Measurements from ENCODE around the gene YY1AP1.
"Not testable (repeated sequence)": the region's sequence is repeated elsewhere in the genome, so short reads cannot be mapped to it uniquely, and the experiment has no call there.

Gene YY1AP1

GRCh38 chr1:155695072-155695471 is 6.5 kb upstream of the YY1AP1 start:
- no peak for DNase-seq

- DNase-seq = no peak
These were observed 5.6 kb upstream of the YY1AP1 start for GRCh38 chr1:155694167-155694566.

- no peak for DNase-seq
These were observed 3.5 kb upstream of the YY1AP1 start for GRCh38 chr1:155691992-155692528.

GRCh38 chr1:155689081-155689607 is 570 bp upstream of the YY1AP1 start, which contains the start of gene DAP3:
Gene DAP3 (plus strand): TSS chr1:155689091. CDS start chr1:155709780, 20,689 bp downstream.
- DNase-seq = not testable (repeated sequence)

GRCh38 chr1:155687705-155688323 is 760 bp downstream of the YY1AP1 start:
- DNase-seq = peak; percentile 32

GRCh38 chr1:155681776-155682175 is 6.8 kb downstream of the YY1AP1 start:
- no peak for DNase-seq

- no peak for DNase-seq
These were observed 8.0 kb downstream of the YY1AP1 start for GRCh38 chr1:155680531-155680930.

- DNase-seq = not testable (repeated sequence)
These were observed 9.6 kb downstream of the YY1AP1 start for GRCh38 chr1:155678992-155679391.

- no peak for DNase-seq
These were observed 10.5 kb downstream of the YY1AP1 start for GRCh38 chr1:155678027-155678426.

GRCh38 chr1:155673003-155673402 is 15.6 kb downstream of the YY1AP1 start:
- no peak for DNase-seq

- no peak for DNase-seq
These were observed 16.8 kb downstream of the YY1AP1 start for GRCh38 chr1:155671750-155672149.

GRCh38 chr1:155669233-155670162 is 19.1 kb downstream of the YY1AP1 start:
- DNase-seq = no peak

- DNase-seq = not testable (repeated sequence)
These were observed 27.3 kb downstream of the YY1AP1 start for GRCh38 chr1:155661239-155661638.

GRCh38 chr1:155657463-155657862 is 31.1 kb downstream of the YY1AP1 start:
- DNase-seq = no peak

GRCh38 chr1:155652951-155653350 is 35.6 kb downstream of the YY1AP1 start:
- no peak for DNase-seq

- DNase-seq = no peak
These were observed 36.5 kb downstream of the YY1AP1 start for GRCh38 chr1:155651861-155652661.

- no peak for DNase-seq
These were observed 38.3 kb downstream of the YY1AP1 start for GRCh38 chr1:155650231-155650757.

- DNase-seq = no peak
These were observed 38.9 kb downstream of the YY1AP1 start for GRCh38 chr1:155649676-155650075.

GRCh38 chr1:155648207-155649147 is 40.1 kb downstream of the YY1AP1 start:
- no peak for DNase-seq

GRCh38 chr1:155646307-155646706 is 42.3 kb downstream of the YY1AP1 start:
- DNase-seq = no peak

GRCh38 chr1:155645648-155646047 is 42.9 kb downstream of the YY1AP1 start:
- no peak for DNase-seq

Measured in CD4-positive, alpha-beta T cell treated with Interleukin-21 for 1 hour (primary cell).